ENCODE data around the gene C1QTNF4.
"Not testable (repeated sequence)": the region's sequence is repeated elsewhere in the genome, so short reads cannot be mapped to it uniquely, and the experiment has no call there.

C1QTNF4 gene

DNA sequence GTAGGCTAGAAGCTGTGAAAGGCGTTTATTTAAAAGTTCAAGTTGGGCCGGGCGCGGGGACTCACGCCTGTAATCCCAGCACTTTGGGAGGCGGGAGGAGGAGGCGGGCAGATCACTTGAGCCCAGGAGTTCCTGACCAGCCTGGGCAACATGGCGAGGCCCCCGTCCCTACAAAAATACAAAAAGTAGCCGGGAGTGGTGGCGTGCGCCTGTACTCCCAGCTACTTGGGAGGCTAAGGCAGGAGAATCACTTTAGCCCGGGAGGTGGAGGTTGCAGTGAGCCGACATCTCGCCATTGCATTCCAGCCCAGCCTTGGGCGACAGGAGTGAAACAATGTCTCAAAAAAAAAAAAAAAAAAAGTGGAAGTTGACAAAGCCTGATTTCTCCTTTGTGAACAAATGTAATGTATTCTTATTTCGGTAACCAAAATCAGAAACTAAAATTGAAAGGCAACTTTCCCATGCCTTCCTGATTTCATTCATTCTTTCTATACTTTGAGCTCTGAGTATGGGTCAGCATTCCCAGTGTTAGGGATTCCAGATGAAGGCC is 28.0 kb downstream of the C1QTNF4 start:
- no peak for TF ChIP-seq Cebpa-rat (IDR thresholded peaks at IDR 0.05)
- peak overlapping the region; percentile 92 to 98 (median 96) for H3K9ac ChIP-seq

DNA sequence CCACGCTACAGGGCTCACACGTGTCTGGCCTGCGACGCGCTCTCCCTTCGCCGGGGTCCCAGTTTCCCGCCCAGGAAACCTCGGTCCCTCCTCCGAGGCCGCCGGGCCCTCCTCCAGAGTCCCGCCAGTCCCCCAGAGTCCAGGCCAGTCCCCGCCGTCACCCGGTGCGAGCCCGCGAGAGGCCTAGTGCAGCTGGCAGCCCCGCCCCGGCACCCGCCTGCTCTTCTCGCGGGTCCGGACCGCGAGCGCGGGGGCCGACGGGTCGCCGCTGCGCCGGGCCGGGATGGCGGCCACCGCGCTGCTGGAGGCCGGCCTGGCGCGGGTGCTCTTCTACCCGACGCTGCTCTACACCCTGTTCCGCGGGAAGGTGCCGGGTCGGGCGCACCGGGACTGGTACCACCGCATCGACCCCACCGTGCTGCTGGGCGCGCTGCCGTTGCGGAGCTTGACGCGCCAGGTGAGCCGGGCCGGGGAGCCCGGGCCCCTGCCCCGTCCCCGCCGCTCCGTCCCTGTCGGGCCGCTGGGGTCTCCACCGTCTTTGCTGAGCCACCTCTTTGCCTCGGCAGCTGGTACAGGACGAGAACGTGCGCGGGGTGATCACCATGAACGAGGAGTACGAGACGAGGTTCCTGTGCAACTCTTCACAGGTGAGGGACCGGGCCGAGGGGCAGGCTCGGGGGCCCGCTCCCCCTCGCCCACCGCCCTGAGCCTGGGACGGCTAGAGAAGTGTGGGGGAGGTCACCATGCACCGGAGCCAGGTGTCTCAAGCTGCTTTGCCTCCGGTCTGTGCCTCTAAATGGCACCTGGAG is 28.7 kb downstream of the C1QTNF4 start, which contains the start of gene PTPMT1:
TSS of gene PTPMT1 (plus strand) at position 260 of the 809 bp plus-strand sequence. CDS start at position 284, 24 bp downstream.
- peaks cover 6 to 20% (median 11%) of the 10 kb centered on the region in 11 experiments; a peak in 15 of 22 replicates for H4K20me1 ChIP-seq
- peak within 1 kb of the TSS; percentile 80 to 99 (median 94) for H3K4me3 ChIP-seq
- H3K27me3 ChIP-seq: no peaks in the 10 kb centered on the region
- H3K27ac ChIP-seq: peak within 1 kb of the TSS; percentile 88 to 96 (median 92)
- no peak for TF ChIP-seq Cebpa-rat (IDR thresholded peaks at IDR 0.05)
- H3K9me3 ChIP-seq (replicated peaks in 1 of 11): no peaks in the 10 kb centered on the region
- H3K4me2 ChIP-seq: peak within 1 kb of the TSS; percentile 91 to 100 (median 99)
- H3K36me3 ChIP-seq: peaks cover 18 to 33% (median 26%) of the 10 kb centered on the region in 11 experiments; a peak in 21 of 22 replicates
- peak within 1 kb of the TSS; percentile 92 to 98 (median 96) for H3K9ac ChIP-seq
- peaks cover 22 to 33% (median 26%) of the 10 kb centered on the region in 10 experiments for H3K4me1 ChIP-seq

More for the DNA sequence above, 28.0 kb downstream of the C1QTNF4 start:
- H4K20me1 ChIP-seq: peaks cover 7 to 26% (median 17%) of the 10 kb centered on the region in 11 experiments; a peak in 19 of 22 replicates
- H3K36me3 ChIP-seq: peaks cover 25 to 39% (median 33%) of the 10 kb centered on the region in 11 experiments
- peaks cover 22 to 35% (median 26%) of the 10 kb centered on the region in 10 experiments for H3K4me1 ChIP-seq
- H3K27me3 ChIP-seq: no peaks in the 10 kb centered on the region
- no peaks in the 10 kb centered on the region for H3K9me3 ChIP-seq (replicated peaks in 1 of 11)
- peak overlapping the region; percentile 91 to 100 (median 99) for H3K4me2 ChIP-seq
- peak overlapping the region; percentile 80 to 99 (median 94) for H3K4me3 ChIP-seq
- H3K27ac ChIP-seq: peak overlapping the region; percentile 88 to 96 (median 92)

DNA sequence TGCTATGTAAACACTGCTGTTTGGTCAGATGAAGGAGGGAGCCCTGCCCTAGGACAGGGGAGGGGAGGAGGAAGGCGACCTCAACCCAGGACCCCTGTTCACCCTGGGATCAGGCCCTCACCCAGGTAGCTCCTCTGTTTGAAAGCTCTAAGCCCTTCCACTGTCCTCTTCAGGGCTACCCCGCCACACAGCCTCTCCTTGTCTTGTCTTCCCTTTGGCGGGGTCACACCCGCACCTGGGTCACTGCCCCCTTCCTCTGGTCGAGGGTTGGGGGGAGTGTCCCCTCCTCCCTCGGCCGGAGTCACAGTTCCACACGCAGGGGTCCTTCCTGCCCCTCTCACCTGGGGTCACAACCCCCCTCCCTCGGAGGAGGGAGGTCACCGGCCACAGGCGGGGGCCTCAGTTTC is 29.3 kb downstream of the C1QTNF4 start:
- peak overlapping the region; percentile 92 to 98 (median 96) for H3K9ac ChIP-seq
- H3K27me3 ChIP-seq: no peaks in the 10 kb centered on the region
- peaks cover 22 to 39% (median 30%) of the 10 kb centered on the region in 10 experiments for H3K4me1 ChIP-seq
- H3K4me2 ChIP-seq: peak overlapping the region; percentile 91 to 100 (median 99)
- H3K9me3 ChIP-seq (replicated peaks in 1 of 11): no peaks in the 10 kb centered on the region
- H3K36me3 ChIP-seq: peaks cover 12 to 26% (median 20%) of the 10 kb centered on the region in 11 experiments; a peak in 21 of 22 replicates
- H4K20me1 ChIP-seq: peaks cover under 1 to 14% (median 5%) of the 10 kb centered on the region in 11 experiments; a peak in 10 of 22 replicates
- H3K4me3 ChIP-seq: peak overlapping the region; percentile 80 to 99 (median 94)
- no peak for TF ChIP-seq Cebpa-rat (IDR thresholded peaks at IDR 0.05)
- peak overlapping the region; percentile 88 to 96 (median 92) for H3K27ac ChIP-seq

DNA sequence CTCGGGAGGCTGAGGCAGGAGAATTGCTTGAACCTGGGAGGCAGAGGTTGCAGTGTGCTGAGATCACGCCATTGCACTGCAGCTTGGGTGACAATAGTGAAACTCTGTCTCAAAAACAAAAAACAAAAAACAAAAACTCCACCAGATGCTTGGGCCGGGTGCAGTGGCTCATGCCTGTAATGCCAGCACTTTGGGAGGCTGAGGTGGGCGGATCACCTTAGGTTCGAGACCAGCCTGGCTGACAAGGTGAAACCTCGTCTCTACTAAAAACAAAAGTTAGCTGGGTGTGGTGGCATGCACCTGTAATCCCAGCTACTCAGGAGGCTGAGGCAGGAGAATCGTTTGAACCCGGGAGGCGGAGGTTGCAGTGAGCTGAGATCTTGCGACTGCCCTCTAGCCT is 29.8 kb downstream of the C1QTNF4 start:
- not testable (repeated sequence) for H3K27me3 ChIP-seq; H4K20me1 ChIP-seq; H3K9me3 ChIP-seq (replicated peaks in 1 of 11)
- Histone ChIP-seq H3K36me3 (peaks cover 6 to 21% (median 14%) of the 10 kb centered on the region in 11 experiments; a peak in 21 of 22 replicates), H3K4me3 (peak overlapping the region; percentile 80 to 99 (median 94); a peak in 16 of 20 replicates), H3K9ac (peak overlapping the region in 10 of 11 experiments; percentile 92 to 98 (median 96); a peak in 19 of 22 replicates), H3K27ac (peak overlapping the region in 6 of 11 experiments; percentile 92 to 96 (median 92); a peak in 9 of 22 replicates), H3K4me1 (peaks cover 22 to 41% (median 30%) of the 10 kb centered on the region in 10 experiments), H3K4me2 (peak overlapping the region; percentile 91 to 100 (median 99))

DNA sequence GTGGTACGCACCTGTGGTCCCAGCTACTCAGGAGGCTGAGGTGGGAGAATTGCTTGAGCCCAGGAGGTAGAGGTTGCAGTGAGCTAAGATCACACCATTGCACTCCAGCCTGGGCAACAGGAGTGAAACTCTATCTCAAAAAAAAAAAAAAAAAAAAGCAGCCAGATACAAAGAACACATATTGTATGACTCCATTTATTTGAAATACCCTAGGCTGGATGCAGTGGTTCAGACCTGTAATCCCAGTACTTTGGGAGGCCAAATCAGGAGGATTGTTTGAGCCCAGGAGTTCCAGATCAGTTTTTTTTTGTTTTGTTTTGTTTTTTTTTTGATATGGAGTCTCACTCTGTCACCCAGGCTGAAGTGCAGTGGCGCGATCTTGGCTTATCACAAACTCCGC is 31.8 kb downstream of the C1QTNF4 start:
- not testable (repeated sequence) for H3K4me3 ChIP-seq; H4K20me1 ChIP-seq; H3K9ac ChIP-seq; H3K9me3 ChIP-seq (replicated peaks in 1 of 11); H3K27ac ChIP-seq; H3K27me3 ChIP-seq; H3K4me2 ChIP-seq; H3K36me3 ChIP-seq
- peaks cover 22 to 37% (median 29%) of the 10 kb centered on the region in 10 experiments for H3K4me1 ChIP-seq

DNA sequence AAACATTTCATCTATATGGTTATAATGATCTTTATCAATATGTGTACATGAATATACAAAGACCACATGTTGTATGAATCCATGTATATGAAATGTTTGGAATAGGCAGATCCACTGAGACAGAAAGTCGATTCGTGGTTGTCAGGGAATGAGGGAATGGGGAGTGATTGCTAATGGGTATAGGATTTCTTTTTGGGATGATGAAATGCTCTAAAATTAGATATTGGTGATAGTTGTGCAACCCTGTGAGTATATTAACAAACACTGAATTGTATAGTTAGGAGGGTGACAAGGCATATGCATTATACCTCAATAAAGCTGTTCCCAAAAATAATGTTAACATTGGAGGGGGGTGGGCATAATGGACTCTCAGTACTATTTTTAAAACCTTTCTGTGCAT is 33.8 kb downstream of the C1QTNF4 start:
- Histone ChIP-seq H3K9me3 (replicated peaks in 1 of 11) (no peaks in the 10 kb centered on the region), H3K27me3 (no peaks in the 10 kb centered on the region), H3K27ac (no peak overlapping the region), H3K9ac (no peak overlapping the region), H3K4me3 (no peak overlapping the region), H3K4me2 (peak overlapping the region in 5 of 11 experiments; percentile 2 to 43 (median 38); a peak in 6 of 22 replicates), H4K20me1 (no peaks in the 10 kb centered on the region), H3K4me1 (peaks cover 10 to 24% (median 17%) of the 10 kb centered on the region in 10 experiments), H3K36me3 (no peaks in the 10 kb centered on the region)
- TF ChIP-seq Cebpa-rat (IDR thresholded peaks at IDR 0.05): no peak

DNA sequence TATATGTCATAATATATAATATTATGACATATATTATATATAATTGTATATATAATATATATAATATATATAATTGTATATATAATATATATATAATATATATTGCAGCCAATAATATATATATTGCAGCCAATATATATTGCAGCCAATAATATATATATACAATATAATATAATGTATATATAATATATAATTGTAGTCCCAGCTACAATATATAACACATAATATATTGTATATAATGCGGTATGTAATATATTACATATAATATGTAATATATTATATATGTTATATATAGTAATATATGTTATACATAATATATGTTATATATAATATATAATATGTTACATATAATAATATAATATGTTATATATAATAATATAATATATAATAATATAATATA is 35.5 kb downstream of the C1QTNF4 start:
- no peaks in the 10 kb centered on the region for H3K27me3 ChIP-seq
- H3K9ac ChIP-seq: no peak overlapping the region
- no peak overlapping the region for H3K4me3 ChIP-seq
- H3K9me3 ChIP-seq (replicated peaks in 1 of 11): no peaks in the 10 kb centered on the region
- H3K27ac ChIP-seq: no peak overlapping the region
- no peaks in the 10 kb centered on the region for H4K20me1 ChIP-seq
- TF ChIP-seq Cebpa-rat (IDR thresholded peaks at IDR 0.05): no peak
- H3K36me3 ChIP-seq: no peaks in the 10 kb centered on the region
- H3K4me2 ChIP-seq: no peak overlapping the region
- peaks cover 7 to 19% (median 13%) of the 10 kb centered on the region in 10 experiments; a peak in 19 of 20 replicates for H3K4me1 ChIP-seq

DNA sequence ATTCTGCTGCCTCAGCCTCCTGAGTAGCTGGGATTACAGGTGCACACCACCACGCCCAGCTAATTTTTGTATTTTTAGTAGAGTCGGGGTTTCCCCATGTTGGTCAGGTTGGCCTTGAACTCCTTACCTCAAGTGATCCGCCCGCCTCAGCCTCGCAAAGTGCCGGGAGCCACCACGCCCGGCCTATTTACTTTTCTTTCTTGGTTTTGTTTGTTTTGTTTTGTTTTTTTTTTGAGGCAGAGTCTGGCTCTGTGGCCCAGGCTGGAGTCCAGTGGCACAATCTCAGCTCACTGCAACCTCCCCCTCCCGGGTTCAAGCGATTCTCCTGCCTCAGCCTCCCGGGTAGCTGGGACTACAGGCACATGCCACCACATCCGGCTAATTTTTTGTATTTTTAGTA is 37.2 kb downstream of the C1QTNF4 start:
- H3K4me2 ChIP-seq; H3K9ac ChIP-seq; H3K9me3 ChIP-seq (replicated peaks in 1 of 11); H4K20me1 ChIP-seq; H3K36me3 ChIP-seq; H3K27ac ChIP-seq; H3K4me3 ChIP-seq; H3K27me3 ChIP-seq: not testable (repeated sequence)
- H3K4me1 ChIP-seq: peaks cover 12 to 24% (median 18%) of the 10 kb centered on the region in 10 experiments; a peak in 19 of 20 replicates

DNA sequence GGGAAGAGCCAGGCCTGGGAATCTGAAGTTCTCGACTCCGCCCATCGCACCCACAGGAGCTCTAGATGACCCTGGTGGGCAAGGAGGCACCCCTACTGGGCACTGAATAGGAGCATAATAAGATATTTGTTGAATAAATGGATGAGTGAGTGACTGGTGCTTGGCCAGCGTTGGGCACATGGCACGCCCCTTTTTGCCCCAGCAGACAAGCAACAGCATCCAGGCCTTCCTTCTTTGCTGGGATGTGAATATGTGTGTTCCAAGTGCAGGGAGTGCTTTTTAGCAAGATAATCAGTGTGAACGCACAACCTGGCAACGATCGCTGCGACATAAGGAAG is 40.8 kb downstream of the C1QTNF4 start:
- Histone ChIP-seq H3K27me3 (no peaks in the 10 kb centered on the region), H3K9ac (peak overlapping the region; percentile 92 to 98 (median 96)), H3K9me3 (replicated peaks in 1 of 11) (no peaks in the 10 kb centered on the region), H3K4me1 (peaks cover 28 to 47% (median 42%) of the 10 kb centered on the region in 10 experiments), H4K20me1 (peaks cover 33 to 42% (median 36%) of the 10 kb centered on the region in 11 experiments), H3K36me3 (peaks cover 4 to 32% (median 24%) of the 10 kb centered on the region in 11 experiments; a peak in 18 of 22 replicates), H3K4me3 (peak overlapping the region; percentile 85 to 97 (median 92)), H3K4me2 (peak overlapping the region; percentile 69 to 91 (median 82)), H3K27ac (peak overlapping the region in 10 of 11 experiments; percentile 87 to 98 (median 94); a peak in 20 of 22 replicates)
- TF ChIP-seq Cebpa-rat (IDR thresholded peaks at IDR 0.05): no peak
